ENCODE measurements around the gene BTBD1. TPM values are rescaled to one million over a fixed set of nuclear protein-coding genes. Genes with fewer than 3 reads are reported as not detected.

Gene BTBD1
- total and polyA plus RNA-seq, 2 donors (not counting 3 experiments of a cell fraction or from before 2014, with no cell fraction given): 30.8 to 58.0 TPM

DNA sequence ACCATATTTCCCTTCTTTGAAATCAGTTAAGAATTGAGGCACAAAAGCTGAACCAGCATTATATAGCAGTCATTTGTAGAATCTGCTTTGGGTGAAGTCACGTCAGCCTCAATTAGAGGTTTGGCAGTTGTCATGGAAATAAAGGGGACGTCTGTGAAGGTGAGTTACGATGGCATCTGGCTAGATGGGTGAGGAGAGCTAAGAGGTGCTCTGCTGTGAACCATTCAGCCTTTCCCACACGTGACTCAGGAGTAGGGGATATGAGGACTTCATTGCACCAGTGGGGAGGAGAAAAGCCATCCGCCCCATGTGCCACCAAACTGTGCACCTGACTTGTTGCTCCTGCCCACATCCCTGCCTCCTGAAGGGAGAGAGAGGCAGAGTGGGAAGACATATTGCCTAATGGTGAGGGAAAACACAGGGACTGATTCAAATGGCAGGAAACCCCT is 52.8 kb downstream of the BTBD1 start:
- dilution Hi-C loops (cut with MboI; ENCODE audit: extremely low pct_ligation_motif_present, low sequenced_read_pairs): no loop called here
- CTCF ChIA-PET: no interaction called here
- no peaks in the 10 kb centered on the region for H3K9me3 ChIP-seq (replicated peaks; ENCODE audit: control insufficient read depth, insufficient read depth, low read length)

DNA sequence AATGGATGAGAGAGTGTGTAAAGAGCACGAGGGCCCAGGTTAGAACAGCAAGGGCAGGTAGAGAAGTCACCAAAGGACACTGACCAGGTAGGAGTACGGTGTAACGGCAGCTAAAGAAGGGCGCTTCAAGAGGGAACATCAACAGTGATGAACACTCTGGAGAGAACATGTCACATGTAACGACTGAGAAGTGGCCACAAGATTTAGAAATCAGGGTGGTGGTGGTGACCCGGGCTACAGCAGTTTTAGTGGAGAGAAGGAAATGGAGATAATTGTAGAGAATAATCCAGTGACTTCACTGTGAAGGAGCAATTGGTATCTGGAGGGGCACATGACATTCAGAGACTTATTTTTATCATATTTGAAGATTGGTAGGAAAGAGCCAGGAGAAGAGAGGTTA is 54.4 kb downstream of the BTBD1 start:
- H3K4me3 ChIP-seq (replicated peaks in 1 of 3; ENCODE audit: insufficient read depth in 1 of 3, low read depth in 1 of 3, low read length in 3 of 3): no peak overlapping the region
- no TSS peak for BruUV-seq (replicated peaks)
- H3K27ac ChIP-seq (ENCODE audit: insufficient read depth, low read depth, low read length): no peak overlapping the region
- no peaks in the 10 kb centered on the region for H3K9me3 ChIP-seq (replicated peaks; ENCODE audit: control insufficient read depth, insufficient read depth, low read length)
- no peaks in the 10 kb centered on the region for H4K20me1 ChIP-seq (replicated peaks; ENCODE audit: control insufficient read depth, extremely low read depth, insufficient read depth, low read length)
- dilution Hi-C loops (cut with MboI; ENCODE audit: extremely low pct_ligation_motif_present, low sequenced_read_pairs) (no loop called here), intact Hi-C loops (cut with micrococcal nuclease) (loop anchor here (5.0 to 10.0 kb wide), 3 partner anchors 270 to 552 kb away; partner anchors contain the start of genes BNC1 and RPS17)
- DNase-seq (ENCODE audit: low read depth, low spot score) (no peak), FAIRE-seq (no peak)
- TF ChIP-seq POLR2A (IDR thresholded peaks at IDR 0.05; ENCODE audit: low read depth, low read length): peak; percentile 36
- no peak for TF ChIP-seq JUN (IDR thresholded peaks at IDR 0.05; ENCODE audit: borderline replicate concordance, insufficient read depth, insufficient read length, low read depth)
- no peaks in the 10 kb centered on the region for H3K27me3 ChIP-seq (ENCODE audit: control insufficient read depth in 2 of 2, insufficient read depth in 2 of 2, low read length in 2 of 2)
- no peak overlapping the region for H3K9ac ChIP-seq (replicated peaks; ENCODE audit: extremely low read depth, insufficient read depth, low read length)
- ChIA-PET POLR2A (no interaction called here), CTCF (interaction anchor here (1.6 to 3.5 kb wide), 2 partner anchors 52 to 89 kb away, joined by 3 to 9 read pairs; no protein-coding TSS in a partner anchor)
- H3K9me1 ChIP-seq (replicated peaks; ENCODE audit: control insufficient read depth, extremely low read depth, insufficient read depth, low read length): no peaks in the 10 kb centered on the region
- peaks cover 24% of the 10 kb centered on the region for H3K4me1 ChIP-seq (ENCODE audit: control insufficient read depth, extremely low read depth, insufficient read depth, low read length)
- H3K79me2 ChIP-seq (ENCODE audit: control insufficient read depth, insufficient read depth, low read length): peaks cover 11% of the 10 kb centered on the region
- no peak overlapping the region for H2AFZ ChIP-seq (ENCODE audit: low read depth, low read length)
- H3K36me3 ChIP-seq (ENCODE audit: control insufficient read depth in 2 of 2, extremely low read depth in 1 of 2, insufficient read depth in 2 of 2, low read length in 2 of 2): peaks cover 6 to 8% of the 10 kb centered on the region in 2 experiments
- peak overlapping the region; percentile 49 for H3K4me2 ChIP-seq (ENCODE audit: insufficient read depth, low read length)

More for the DNA sequence above, 52.8 kb downstream of the BTBD1 start:
- FAIRE-seq (no peak), DNase-seq (ENCODE audit: low read depth, low spot score) (no peak)
- Histone ChIP-seq H3K27ac (ENCODE audit: insufficient read depth, low read depth, low read length) (no peak overlapping the region), H3K4me1 (ENCODE audit: control insufficient read depth, extremely low read depth, insufficient read depth, low read length) (peaks cover 24% of the 10 kb centered on the region), H3K4me3 (replicated peaks in 1 of 3; ENCODE audit: insufficient read depth in 1 of 3, low read depth in 1 of 3, low read length in 3 of 3) (no peak overlapping the region), H3K4me2 (ENCODE audit: insufficient read depth, low read length) (no peak overlapping the region), H3K36me3 (ENCODE audit: control insufficient read depth in 2 of 2, extremely low read depth in 1 of 2, insufficient read depth in 2 of 2, low read length in 2 of 2) (peaks cover 3 to 6% of the 10 kb centered on the region in 2 experiments), H3K9me1 (replicated peaks; ENCODE audit: control insufficient read depth, extremely low read depth, insufficient read depth, low read length) (no peaks in the 10 kb centered on the region), H3K9ac (replicated peaks; ENCODE audit: extremely low read depth, insufficient read depth, low read length) (no peak overlapping the region), H2AFZ (ENCODE audit: low read depth, low read length) (no peak overlapping the region), H4K20me1 (replicated peaks; ENCODE audit: control insufficient read depth, extremely low read depth, insufficient read depth, low read length) (no peaks in the 10 kb centered on the region), H3K79me2 (ENCODE audit: control insufficient read depth, insufficient read depth, low read length) (peaks cover 11% of the 10 kb centered on the region), H3K27me3 (ENCODE audit: control insufficient read depth in 2 of 2, insufficient read depth in 2 of 2, low read length in 2 of 2) (no peaks in the 10 kb centered on the region)
- no peak for TF ChIP-seq MYC (IDR thresholded peaks at IDR 0.05; ENCODE audit: low read depth, low read length)
- TF ChIP-seq POLR2A (IDR thresholded peaks at IDR 0.05; ENCODE audit: low read depth, low read length): peak; percentile 29
- no peak for TF ChIP-seq POLR2AphosphoS5 (IDR thresholded peaks at IDR 0.05; ENCODE audit: insufficient read depth, low read depth, low read length)
- TF ChIP-seq JUN (IDR thresholded peaks at IDR 0.05; ENCODE audit: borderline replicate concordance, insufficient read depth, insufficient read length, low read depth): no peak
- TF ChIP-seq FOS (IDR thresholded peaks at IDR 0.05; ENCODE audit: borderline replicate concordance, insufficient read depth, low read length): no peak
- TF ChIP-seq, protein P1, sequence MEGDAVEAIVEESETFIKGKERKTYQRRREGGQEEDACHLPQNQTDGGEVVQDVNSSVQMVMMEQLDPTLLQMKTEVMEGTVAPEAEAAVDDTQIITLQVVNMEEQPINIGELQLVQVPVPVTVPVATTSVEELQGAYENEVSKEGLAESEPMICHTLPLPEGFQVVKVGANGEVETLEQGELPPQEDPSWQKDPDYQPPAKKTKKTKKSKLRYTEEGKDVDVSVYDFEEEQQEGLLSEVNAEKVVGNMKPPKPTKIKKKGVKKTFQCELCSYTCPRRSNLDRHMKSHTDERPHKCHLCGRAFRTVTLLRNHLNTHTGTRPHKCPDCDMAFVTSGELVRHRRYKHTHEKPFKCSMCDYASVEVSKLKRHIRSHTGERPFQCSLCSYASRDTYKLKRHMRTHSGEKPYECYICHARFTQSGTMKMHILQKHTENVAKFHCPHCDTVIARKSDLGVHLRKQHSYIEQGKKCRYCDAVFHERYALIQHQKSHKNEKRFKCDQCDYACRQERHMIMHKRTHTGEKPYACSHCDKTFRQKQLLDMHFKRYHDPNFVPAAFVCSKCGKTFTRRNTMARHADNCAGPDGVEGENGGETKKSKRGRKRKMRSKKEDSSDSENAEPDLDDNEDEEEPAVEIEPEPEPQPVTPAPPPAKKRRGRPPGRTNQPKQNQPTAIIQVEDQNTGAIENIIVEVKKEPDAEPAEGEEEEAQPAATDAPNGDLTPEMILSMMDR (IDR thresholded peaks at IDR 0.05; ENCODE audit: extremely low read depth in 1 of 2, insufficient read depth in 1 of 2, low read depth in 1 of 2, low read length in 2 of 2): no peak
- intact Hi-C loops (cut with micrococcal nuclease): loop anchor here (5.0 to 10.0 kb wide), 3 partner anchors 268 to 551 kb away; partner anchors contain the start of genes BNC1 and RPS17
- POLR2A ChIA-PET: interaction anchor here (0.6 kb wide), 1 partner anchor 441 kb away, joined by 3 read pairs; no protein-coding TSS in a partner anchor
- BruUV-seq (replicated peaks): no TSS peak
